ENCODE measurements around the gene ITGB5.

DNA sequence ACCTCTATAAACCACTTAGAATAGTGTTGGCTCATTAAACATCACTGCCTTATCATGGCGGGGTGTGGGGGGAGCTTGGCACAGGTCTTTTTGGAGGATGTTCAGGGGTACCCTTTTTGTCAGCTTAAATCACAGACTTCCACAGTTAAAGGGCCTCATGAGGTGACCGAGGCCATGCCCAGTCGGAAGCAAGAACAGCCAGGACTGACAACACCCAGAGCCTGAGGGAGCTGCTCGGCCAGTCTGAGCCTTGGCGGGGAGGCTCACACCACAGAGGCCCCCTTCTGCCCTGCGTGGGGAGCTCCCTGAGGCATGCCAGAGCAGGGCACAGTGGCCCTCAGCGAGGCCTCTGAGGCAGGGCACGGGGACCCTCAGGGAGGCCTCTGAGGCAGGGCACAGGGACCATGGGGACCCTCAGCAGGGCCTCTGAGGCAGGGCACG lies 107.4 kb downstream of the ITGB5 start:
- TF ChIP-seq, protein P1, sequence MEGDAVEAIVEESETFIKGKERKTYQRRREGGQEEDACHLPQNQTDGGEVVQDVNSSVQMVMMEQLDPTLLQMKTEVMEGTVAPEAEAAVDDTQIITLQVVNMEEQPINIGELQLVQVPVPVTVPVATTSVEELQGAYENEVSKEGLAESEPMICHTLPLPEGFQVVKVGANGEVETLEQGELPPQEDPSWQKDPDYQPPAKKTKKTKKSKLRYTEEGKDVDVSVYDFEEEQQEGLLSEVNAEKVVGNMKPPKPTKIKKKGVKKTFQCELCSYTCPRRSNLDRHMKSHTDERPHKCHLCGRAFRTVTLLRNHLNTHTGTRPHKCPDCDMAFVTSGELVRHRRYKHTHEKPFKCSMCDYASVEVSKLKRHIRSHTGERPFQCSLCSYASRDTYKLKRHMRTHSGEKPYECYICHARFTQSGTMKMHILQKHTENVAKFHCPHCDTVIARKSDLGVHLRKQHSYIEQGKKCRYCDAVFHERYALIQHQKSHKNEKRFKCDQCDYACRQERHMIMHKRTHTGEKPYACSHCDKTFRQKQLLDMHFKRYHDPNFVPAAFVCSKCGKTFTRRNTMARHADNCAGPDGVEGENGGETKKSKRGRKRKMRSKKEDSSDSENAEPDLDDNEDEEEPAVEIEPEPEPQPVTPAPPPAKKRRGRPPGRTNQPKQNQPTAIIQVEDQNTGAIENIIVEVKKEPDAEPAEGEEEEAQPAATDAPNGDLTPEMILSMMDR (conservative IDR thresholded peaks at IDR 0.05; ENCODE audit: low read depth, low read length), result no peak
- TF ChIP-seq EZH2 (IDR thresholded peaks at IDR 0.05; ENCODE audit: low read length, unreplicated experiment), result no peak
- no peak for TF ChIP-seq EZH2phosphoT487 (IDR thresholded peaks at IDR 0.05; ENCODE audit: borderline replicate concordance, low read length)
